Tibial nerve (tissue), 4 donors: ENCODE results near the gene DMD. TPM values are rescaled to one million over a fixed set of nuclear protein-coding genes. Genes with fewer than 3 reads are reported as not detected.

ENCODE experiments used
- DNase-seq, 2 donors: peaks; one replicate each; pipeline ENCODE4 v3.0.0-alpha.2; 2019; ENCODE audit warnings: low spot score in 2 of 2
- H3K27ac ChIP-seq, 4 donors: fragments of 200-600 bp; sonication (generic) in 3 of 4; one replicate each; pipeline ENCODE4 v1.5.1; 2017 to 2019; ENCODE audit warnings: mild to moderate bottlenecking in 1 of 4
- H3K27me3 ChIP-seq, 2 donors: fragments of 200-600 bp; sonication (generic) in 1 of 2; one replicate each; pipeline versions ENCODE4 v1.5.1 to v1.6.0; 2017 to 2019
- H3K36me3 ChIP-seq, 3 donors: fragments of 200-600 bp; sonication (generic); one replicate each; pipeline ENCODE4 v1.5.1; 2018 to 2019
- H3K4me1 ChIP-seq, 4 donors: fragments of 200-600 bp; sonication (generic) in 3 of 4; one replicate each; pipeline ENCODE4 v1.5.1; 2017 to 2019
- H3K4me3 ChIP-seq, 4 donors: fragments of 200-600 bp; sonication (generic) in 3 of 4; one replicate each; pipeline ENCODE4 v1.5.1; 2017 to 2019; ENCODE audit warnings: mild to moderate bottlenecking in 1 of 4, moderate library complexity in 1 of 4
- H3K9me3 ChIP-seq, 4 donors: fragments of 200-600 bp; sonication (generic) in 3 of 4; one replicate each; pipeline ENCODE4 v1.5.1; 2017 to 2019
- EP300 ChIP-seq, 2 donors: sonication (generic); formaldehyde crosslinking; IDR thresholded peaks; one replicate each; pipeline ENCODE4 v1.6.1; 2017; ENCODE audit warnings: antibody characterized with exemption in 2 of 2, mild to moderate bottlenecking in 1 of 2
- POLR2A ChIP-seq, 2 donors: fragments of 450-650 bp; IDR thresholded peaks; one replicate each; pipeline ENCODE4 v1.6.1; 2017; ENCODE audit warnings: antibody characterized with exemption in 2 of 2, mild to moderate bottlenecking in 2 of 2, moderate library complexity in 2 of 2
- WGBS, 2 donors: methylation state at CpG; one replicate each; pipeline ENCODE4 v1.1.5; 2018; 5-methylcytosine and 5-hydroxymethylcytosine counted together
- total RNA-seq, 4 donors: library from RNA; depleted of rRNA; stranded (reverse); fragments of >200 nt; gene quantifications; one replicate each; pipeline ENCODE4 v1.1.0, GENCODE V29; 2016
- TF ChIP-seq, protein P1 (sequence below), 5 experiments: fragments of 200-600 bp in 3 of 5; fragments of 450-650 bp in 2 of 5; sonication (generic) in 3 of 5; IDR thresholded peaks; one replicate each; pipeline ENCODE4 v1.5.1; 2016 to 2019; ENCODE audit warnings: antibody characterized with exemption in 5 of 5, mild to moderate bottlenecking in 3 of 5, moderate library complexity in 2 of 5

The DMD gene
- total RNA-seq, 4 donors from 2014 or later, result 156 to 345 (median 245) TPM

DNA sequence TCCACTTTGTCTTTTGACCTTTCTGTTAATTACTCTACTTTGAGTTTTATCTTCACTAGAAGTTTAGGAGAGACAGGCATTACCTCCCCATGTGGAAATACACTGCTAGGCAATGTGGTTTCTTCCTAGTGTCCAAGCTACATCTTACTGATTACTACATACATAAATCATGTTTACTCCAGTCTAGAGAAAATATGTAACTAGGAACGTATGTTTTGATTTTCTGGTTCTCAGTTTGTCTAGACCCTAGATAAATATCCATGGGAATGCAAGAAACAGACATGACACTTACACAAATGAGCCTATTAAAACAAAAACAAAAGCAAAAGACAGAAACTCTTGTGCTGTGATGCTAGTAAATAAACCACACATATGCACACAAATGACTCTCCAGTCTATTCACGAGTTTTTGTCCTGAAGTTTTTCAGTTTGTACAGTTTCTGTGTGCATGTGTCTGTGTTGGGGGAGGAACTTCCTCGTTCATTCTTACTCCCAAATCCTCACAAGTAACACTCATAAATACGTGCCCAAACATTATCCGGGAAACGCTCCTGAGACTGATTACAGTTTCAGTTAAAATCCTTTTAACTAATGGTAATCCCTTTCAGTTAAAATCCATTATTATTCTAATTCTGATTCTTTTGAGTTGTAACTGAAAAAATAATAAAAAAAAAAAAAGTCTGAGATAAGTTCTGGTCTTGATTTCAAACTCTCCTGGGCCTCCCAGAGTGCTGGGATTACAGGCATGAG lies 1856.0 kb downstream of the DMD start:
- peak overlapping the region in 1 of 4 donors; percentile 45 for H3K27ac ChIP-seq
- 49 to 65% methylated on average over 6 of the region's 6 CpGs for WGBS, 2 donors
- peaks cover 0 to 12% (median 0%) of the 10 kb centered on the region in 4 donors for H3K4me1 ChIP-seq
- TF ChIP-seq POLR2A (IDR thresholded peaks at IDR 0.05), result no peak
- TF ChIP-seq EP300 (IDR thresholded peaks at IDR 0.05), result no peak
- TF ChIP-seq, protein P1, sequence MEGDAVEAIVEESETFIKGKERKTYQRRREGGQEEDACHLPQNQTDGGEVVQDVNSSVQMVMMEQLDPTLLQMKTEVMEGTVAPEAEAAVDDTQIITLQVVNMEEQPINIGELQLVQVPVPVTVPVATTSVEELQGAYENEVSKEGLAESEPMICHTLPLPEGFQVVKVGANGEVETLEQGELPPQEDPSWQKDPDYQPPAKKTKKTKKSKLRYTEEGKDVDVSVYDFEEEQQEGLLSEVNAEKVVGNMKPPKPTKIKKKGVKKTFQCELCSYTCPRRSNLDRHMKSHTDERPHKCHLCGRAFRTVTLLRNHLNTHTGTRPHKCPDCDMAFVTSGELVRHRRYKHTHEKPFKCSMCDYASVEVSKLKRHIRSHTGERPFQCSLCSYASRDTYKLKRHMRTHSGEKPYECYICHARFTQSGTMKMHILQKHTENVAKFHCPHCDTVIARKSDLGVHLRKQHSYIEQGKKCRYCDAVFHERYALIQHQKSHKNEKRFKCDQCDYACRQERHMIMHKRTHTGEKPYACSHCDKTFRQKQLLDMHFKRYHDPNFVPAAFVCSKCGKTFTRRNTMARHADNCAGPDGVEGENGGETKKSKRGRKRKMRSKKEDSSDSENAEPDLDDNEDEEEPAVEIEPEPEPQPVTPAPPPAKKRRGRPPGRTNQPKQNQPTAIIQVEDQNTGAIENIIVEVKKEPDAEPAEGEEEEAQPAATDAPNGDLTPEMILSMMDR (IDR thresholded peaks at IDR 0.05), result no peak
- no peaks in the 10 kb centered on the region for H3K27me3 ChIP-seq
- H3K9me3 ChIP-seq, result no peaks in the 10 kb centered on the region
- no peak overlapping the region for H3K4me3 ChIP-seq
- DNase-seq, result no peak
- no peaks in the 10 kb centered on the region for H3K36me3 ChIP-seq

DNA sequence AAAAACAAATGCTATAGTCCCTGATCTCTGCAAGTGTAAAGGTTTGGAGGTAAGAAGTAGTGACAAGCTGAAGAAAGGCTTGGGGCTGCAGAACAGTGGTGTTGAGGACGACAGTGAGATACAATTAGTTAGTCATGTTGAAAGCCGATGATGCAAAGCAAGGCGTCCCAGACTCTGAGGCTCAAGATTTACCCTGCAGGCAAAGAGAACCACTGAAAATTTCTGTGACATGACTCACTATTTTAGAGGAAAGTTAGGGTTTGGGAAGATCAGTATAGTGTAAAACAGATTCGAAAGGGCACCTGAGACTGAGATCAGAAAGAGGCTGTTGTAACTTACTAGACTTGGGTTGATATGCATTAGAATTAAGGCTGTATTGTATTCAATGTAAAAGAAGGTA lies 1858.3 kb downstream of the DMD start:
- Histone ChIP-seq H3K27me3 (no peaks in the 10 kb centered on the region), H3K4me3 (no peak overlapping the region), H3K9me3 (no peaks in the 10 kb centered on the region), H3K27ac (no peak overlapping the region), H3K36me3 (no peaks in the 10 kb centered on the region), H3K4me1 (peaks cover 0 to 12% (median 0%) of the 10 kb centered on the region in 4 donors)
- DNase-seq, result no peak
- 66 to 77% methylated on average over 4 of the region's 4 CpGs for WGBS, 2 donors
- TF ChIP-seq, protein P1 (IDR thresholded peaks at IDR 0.05), result no peak
- no peak for TF ChIP-seq EP300 (IDR thresholded peaks at IDR 0.05)
- TF ChIP-seq POLR2A (IDR thresholded peaks at IDR 0.05), result no peak

DNA sequence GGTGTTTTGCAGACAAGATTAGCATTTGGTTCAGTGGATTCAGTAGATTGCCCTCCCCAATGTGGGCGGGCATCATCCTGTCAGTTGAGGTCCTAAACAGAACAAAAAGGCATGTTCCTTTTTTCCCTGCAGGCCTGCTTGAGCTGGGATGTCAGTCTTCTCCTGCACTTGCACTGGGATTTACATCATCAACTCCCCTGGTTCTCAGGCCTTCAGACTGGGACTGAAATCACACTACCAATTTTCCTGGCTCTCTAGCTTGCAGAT lies 1860.6 kb downstream of the DMD start:
- Histone ChIP-seq H3K9me3 (no peaks in the 10 kb centered on the region), H3K4me1 (no peaks in the 10 kb centered on the region), H3K4me3 (no peak overlapping the region), H3K27ac (no peak overlapping the region), H3K36me3 (no peaks in the 10 kb centered on the region), H3K27me3 (no peaks in the 10 kb centered on the region)
- DNase-seq, result no peak
- TF ChIP-seq POLR2A (IDR thresholded peaks at IDR 0.05), result no peak
- TF ChIP-seq EP300 (IDR thresholded peaks at IDR 0.05), result no peak
- 100% methylated on average over 1 of the region's 1 CpG for WGBS, 2 donors

DNA sequence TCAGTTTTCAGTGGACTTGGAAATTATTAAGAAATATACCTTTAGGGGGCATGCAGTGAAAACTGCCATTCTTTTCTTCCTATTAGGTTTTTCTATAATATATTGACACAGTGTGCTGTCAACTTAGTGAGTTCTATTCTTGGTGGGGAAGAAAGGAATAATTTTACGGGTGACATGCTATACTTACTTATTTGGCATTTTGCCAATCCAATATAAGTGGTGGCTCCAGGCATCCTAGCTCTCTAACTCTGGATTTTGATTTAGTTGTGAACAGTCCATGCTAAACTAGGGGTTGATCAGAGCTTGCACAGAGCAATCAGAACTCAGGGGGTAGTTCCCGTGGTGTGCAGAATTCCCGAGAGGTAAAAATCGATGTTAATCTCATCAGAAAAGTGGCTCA lies 1861.8 kb downstream of the DMD start:
- TF ChIP-seq, protein P1 (IDR thresholded peaks at IDR 0.05), result no peak
- no peak for TF ChIP-seq POLR2A (IDR thresholded peaks at IDR 0.05)
- no peak for TF ChIP-seq EP300 (IDR thresholded peaks at IDR 0.05)
- Histone ChIP-seq H3K36me3 (no peaks in the 10 kb centered on the region), H3K9me3 (no peaks in the 10 kb centered on the region), H3K4me1 (no peaks in the 10 kb centered on the region), H3K27ac (no peak overlapping the region), H3K4me3 (no peak overlapping the region), H3K27me3 (no peaks in the 10 kb centered on the region)
- DNase-seq, result no peak
- 82 to 83% methylated on average over 4 of the region's 4 CpGs for WGBS, 2 donors

DNA sequence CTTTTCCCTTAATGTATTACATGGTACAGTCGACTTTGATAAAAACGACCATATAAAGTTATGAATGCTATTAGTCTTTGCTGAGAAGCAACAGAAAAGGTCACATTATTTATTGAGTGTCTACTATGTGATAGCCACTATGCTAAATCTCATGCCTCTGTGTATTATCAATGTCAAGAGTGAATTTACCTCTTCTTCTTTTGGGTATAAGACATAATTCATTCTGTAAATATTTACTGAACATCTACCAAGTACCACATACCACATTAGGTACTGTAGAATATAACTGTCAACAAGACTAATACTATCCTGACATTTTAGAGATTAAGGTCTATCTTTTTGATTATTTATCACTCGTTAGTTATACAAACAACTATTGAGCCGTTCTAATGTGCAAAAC lies 1870.8 kb downstream of the DMD start:
- no peaks in the 10 kb centered on the region for H3K36me3 ChIP-seq
- TF ChIP-seq, protein P1 (IDR thresholded peaks at IDR 0.05), result no peak
- TF ChIP-seq POLR2A (IDR thresholded peaks at IDR 0.05) (no peak), EP300 (IDR thresholded peaks at IDR 0.05) (no peak)
- H3K27me3 ChIP-seq, result no peaks in the 10 kb centered on the region
- no peaks in the 10 kb centered on the region for H3K9me3 ChIP-seq
- 66 to 69% methylated on average over 4 of the region's 4 CpGs for WGBS, 2 donors
- no peak overlapping the region for H3K27ac ChIP-seq
- H3K4me1 ChIP-seq, result peaks cover 0 to 28% (median 7%) of the 10 kb centered on the region in 4 donors
- DNase-seq, result no peak
- no peak overlapping the region for H3K4me3 ChIP-seq
